Sigmoid colon (tissue), 4 donors: ENCODE measurements around the gene DDX43.

Source experiments
- EP300 ChIP-seq, 4 donors: sonication (generic); formaldehyde crosslinking; IDR thresholded peaks; one replicate each; pipeline ENCODE4 v1.6.1; 2017; ENCODE audit warnings: antibody characterized with exemption in 4 of 4
- POLR2A ChIP-seq, 2 donors: fragments of 450-650 bp; IDR thresholded peaks; one replicate each; pipeline ENCODE4 v1.6.1; 2016; ENCODE audit warnings: antibody characterized with exemption in 2 of 2, mild to moderate bottlenecking in 2 of 2, moderate library complexity in 2 of 2
- POLR2AphosphoS5 ChIP-seq, 4 donors: sonication (generic); formaldehyde crosslinking; IDR thresholded peaks; one replicate each; pipeline ENCODE4 v1.6.1; 2017; ENCODE audit warnings: antibody characterized with exemption in 4 of 4
- TF ChIP-seq, protein P1 (sequence below), 4 experiments: fragments of 450-650 bp in 3 of 4; fragments of 200-600 bp in 1 of 4; IDR thresholded peaks; one replicate each; pipeline ENCODE4 v1.5.1; 2016 to 2019; ENCODE audit warnings: antibody characterized with exemption in 4 of 4, mild to moderate bottlenecking in 3 of 4, moderate library complexity in 2 of 4

DNA sequence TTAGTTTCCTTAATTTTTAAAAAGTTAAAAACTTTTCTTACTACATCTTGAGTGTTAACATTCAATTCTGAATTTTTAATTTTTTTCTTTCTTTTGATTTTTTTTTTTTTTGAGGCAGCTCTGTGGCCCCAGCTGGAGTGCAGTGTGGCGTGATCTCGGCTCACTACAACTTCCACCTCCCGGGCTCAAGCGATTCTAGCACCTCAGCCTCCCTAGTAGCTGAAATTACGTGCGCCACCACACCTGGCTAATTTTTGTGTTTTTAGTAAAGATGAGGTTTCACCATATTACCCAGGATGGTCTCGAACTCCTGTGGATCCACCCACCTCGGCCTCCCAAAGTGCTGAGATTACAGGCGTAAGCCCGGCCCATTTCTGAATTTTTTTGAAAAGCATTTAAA is 1.2 kb downstream of the DDX43 start:
- TF ChIP-seq, protein P1, sequence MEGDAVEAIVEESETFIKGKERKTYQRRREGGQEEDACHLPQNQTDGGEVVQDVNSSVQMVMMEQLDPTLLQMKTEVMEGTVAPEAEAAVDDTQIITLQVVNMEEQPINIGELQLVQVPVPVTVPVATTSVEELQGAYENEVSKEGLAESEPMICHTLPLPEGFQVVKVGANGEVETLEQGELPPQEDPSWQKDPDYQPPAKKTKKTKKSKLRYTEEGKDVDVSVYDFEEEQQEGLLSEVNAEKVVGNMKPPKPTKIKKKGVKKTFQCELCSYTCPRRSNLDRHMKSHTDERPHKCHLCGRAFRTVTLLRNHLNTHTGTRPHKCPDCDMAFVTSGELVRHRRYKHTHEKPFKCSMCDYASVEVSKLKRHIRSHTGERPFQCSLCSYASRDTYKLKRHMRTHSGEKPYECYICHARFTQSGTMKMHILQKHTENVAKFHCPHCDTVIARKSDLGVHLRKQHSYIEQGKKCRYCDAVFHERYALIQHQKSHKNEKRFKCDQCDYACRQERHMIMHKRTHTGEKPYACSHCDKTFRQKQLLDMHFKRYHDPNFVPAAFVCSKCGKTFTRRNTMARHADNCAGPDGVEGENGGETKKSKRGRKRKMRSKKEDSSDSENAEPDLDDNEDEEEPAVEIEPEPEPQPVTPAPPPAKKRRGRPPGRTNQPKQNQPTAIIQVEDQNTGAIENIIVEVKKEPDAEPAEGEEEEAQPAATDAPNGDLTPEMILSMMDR (IDR thresholded peaks at IDR 0.05): no peak
- TF ChIP-seq POLR2A (IDR thresholded peaks at IDR 0.05) (no peak), POLR2AphosphoS5 (IDR thresholded peaks at IDR 0.05) (no peak), EP300 (IDR thresholded peaks at IDR 0.05) (no peak)
